SU-DHL-6 (cell line): ENCODE results near the gene RTBDN.

Experiments
- H2AFZ ChIP-seq: fragments of 200-600 bp; sonication (generic); 2 replicates; pipeline ENCODE4 v1.6.1; 2014; ENCODE audit warnings: low read depth, mild to moderate bottlenecking, moderate library complexity, mixed read lengths, antibody characterized with exemption, low read length; ENCODE audit not compliant: severe bottlenecking
- H3F3A ChIP-seq: fragments of 200-600 bp; shearing (Covaris generic); 2 replicates; pipeline ENCODE4 v1.6.0; 2016; ENCODE audit warnings: antibody characterized with exemption, mild to moderate bottlenecking; ENCODE audit not compliant: insufficient read depth
- H3K27ac ChIP-seq: fragments of 200-600 bp; sonication (generic); 2 replicates; pipeline ENCODE4 v1.5.1; 2016; ENCODE audit warnings: low read depth, mild to moderate bottlenecking, low read length, moderate library complexity, mixed read lengths
- H3K27me3 ChIP-seq: fragments of 200-600 bp; sonication (generic), shearing (Covaris generic); 2 replicates; pipeline ENCODE4 v1.6.0; 2014; ENCODE audit warnings: mild to moderate bottlenecking, low read length
- H3K36me3 ChIP-seq: fragments of 200-600 bp; sonication (generic); 2 replicates; pipeline ENCODE4 v1.6.1; 2014; ENCODE audit warnings: mild to moderate bottlenecking, low read length, mixed read lengths
- H3K4me2 ChIP-seq: fragments of 300-600, 200-600 bp; shearing (Covaris generic), sonication (generic); 2 replicates; pipeline ENCODE4 v1.6.0; 2014; ENCODE audit warnings: low read length, low read depth, mild to moderate bottlenecking; ENCODE audit not compliant: poor library complexity, severe bottlenecking
- H3K4me3 ChIP-seq: fragments of 200-600 bp; sonication (generic); 2 replicates; pipeline ENCODE4 v1.5.1; 2014; ENCODE audit warnings: antibody characterized with exemption, low read length, mild to moderate bottlenecking, mixed read lengths; ENCODE audit not compliant: insufficient read depth, poor library complexity, severe bottlenecking
- H3K79me2 ChIP-seq: fragments of 200-600 bp; sonication (generic); 2 replicates; pipeline ENCODE4 v1.6.1; 2014; ENCODE audit warnings: mild to moderate bottlenecking, low read length, moderate library complexity; ENCODE audit not compliant: insufficient read depth
- H3K9ac ChIP-seq: fragments of 200-600 bp; sonication (generic); 2 replicates; pipeline ENCODE4 v1.7.0; 2014; ENCODE audit warnings: mild to moderate bottlenecking, low read length
- H3K9me2 ChIP-seq: fragments of 200-600 bp; sonication (generic); replicated peaks from 2 replicates; pipeline ENCODE4 v1.6.1; 2014; ENCODE audit warnings: low read length; ENCODE audit not compliant: insufficient read depth
- H3K9me3 ChIP-seq: fragments of 200-600 bp; sonication (generic); 2 replicates; pipeline ENCODE4 v1.6.1; 2014; ENCODE audit warnings: low read length, mixed read lengths; ENCODE audit not compliant: insufficient read depth
- H4K20me1 ChIP-seq: fragments of 200-600 bp; sonication (generic); 2 replicates; pipeline ENCODE4 v1.6.1; 2014; ENCODE audit warnings: low read depth, mild to moderate bottlenecking, antibody characterized with exemption, low read length, moderate library complexity, mixed read lengths
- CTCF ChIP-seq: fragments of 200-600 bp; sonication (generic); IDR thresholded peaks from one replicate; pipeline ENCODE4 v1.5.1; 2017; ENCODE audit warnings: antibody characterized with exemption, mild to moderate bottlenecking, low read length, moderate library complexity; ENCODE audit not compliant: insufficient read depth, poor library complexity, severe bottlenecking
- EZH2phosphoT487 ChIP-seq: fragments of 200-600 bp; sonication (generic), shearing (Covaris generic); conservative IDR thresholded peaks from 2 replicates; pipeline ENCODE4 v1.6.1; 2018; ENCODE audit warnings: mild to moderate bottlenecking, antibody characterized with exemption, low read length, moderate library complexity, mixed read lengths

Gene RTBDN

GRCh38 chr19:12785431-12786031, 48.8 kb downstream of the RTBDN start:
- no peak overlapping the region for H3K4me3 ChIP-seq
- no peaks in the 10 kb centered on the region for H4K20me1 ChIP-seq
- TF ChIP-seq CTCF (no peak), EZH2phosphoT487 (no peak)
- no peak overlapping the region for H2AFZ ChIP-seq
- H3K9me3 ChIP-seq: no peaks in the 10 kb centered on the region
- no peak overlapping the region for H3K4me2 ChIP-seq
- H3K9me2 ChIP-seq: no peaks in the 10 kb centered on the region
- H3K79me2 ChIP-seq: no peaks in the 10 kb centered on the region
- H3K27me3 ChIP-seq: no peaks in the 10 kb centered on the region
- H3K9ac ChIP-seq: no peak overlapping the region
- H3K36me3 ChIP-seq: no peaks in the 10 kb centered on the region
- no peak overlapping the region for H3K27ac ChIP-seq
- peaks cover 13% of the 10 kb centered on the region for H3F3A ChIP-seq

- Histone ChIP-seq H2AFZ (no peak overlapping the region), H3F3A (peaks cover 11% of the 10 kb centered on the region; the same call in 1 of the 2 replicates), H3K9me2 (no peaks in the 10 kb centered on the region), H4K20me1 (no peaks in the 10 kb centered on the region), H3K9me3 (no peaks in the 10 kb centered on the region), H3K36me3 (no peaks in the 10 kb centered on the region), H3K27me3 (no peaks in the 10 kb centered on the region), H3K27ac (no peak overlapping the region), H3K9ac (no peak overlapping the region), H3K4me2 (no peak overlapping the region), H3K4me3 (no peak overlapping the region), H3K79me2 (no peaks in the 10 kb centered on the region)
- TF ChIP-seq CTCF: no peak
- TF ChIP-seq EZH2phosphoT487: no peak
Observed at GRCh38 chr19:12784871-12785430, 49.4 kb downstream of the RTBDN start.

DNA sequence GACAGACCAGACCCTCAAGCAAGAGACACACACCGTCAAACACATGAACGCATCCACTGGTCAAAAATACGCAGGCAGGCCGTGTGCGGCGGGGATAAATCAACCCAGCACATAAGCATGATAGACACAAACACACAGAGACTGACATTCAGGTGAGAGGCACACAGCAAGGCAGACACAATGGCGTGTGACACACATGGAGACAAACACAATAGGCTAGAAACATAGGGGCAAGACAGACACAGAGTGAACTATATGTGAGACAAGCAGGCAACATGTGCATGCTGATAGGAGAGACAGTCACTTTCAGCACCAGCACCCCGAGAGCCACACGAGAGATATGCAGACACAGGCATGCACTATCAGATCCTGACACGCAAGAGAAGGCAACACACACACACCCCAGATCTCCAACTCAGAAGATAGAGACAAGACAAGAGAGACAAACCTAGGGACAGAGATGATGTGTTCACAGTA, 49.9 kb downstream of the RTBDN start:
- no peak overlapping the region for H2AFZ ChIP-seq
- no peaks in the 10 kb centered on the region for H3K27me3 ChIP-seq
- H3K9ac ChIP-seq: no peak overlapping the region

More for the DNA sequence above, 49.9 kb downstream of the RTBDN start:
- Histone ChIP-seq H3K79me2 (no peaks in the 10 kb centered on the region), H3K36me3 (no peaks in the 10 kb centered on the region), H3K27ac (no peak overlapping the region), H3K4me2 (no peak overlapping the region), H3F3A (peaks cover 11% of the 10 kb centered on the region; the same call in 1 of the 2 replicates), H3K9me2 (no peaks in the 10 kb centered on the region), H3K4me3 (no peak overlapping the region), H4K20me1 (no peaks in the 10 kb centered on the region), H3K9me3 (no peaks in the 10 kb centered on the region)
- TF ChIP-seq EZH2phosphoT487: no peak
- TF ChIP-seq CTCF: no peak
